ENCODE data around the gene CD200R1L. TPM values are rescaled to one million over a fixed set of nuclear protein-coding genes. Genes with fewer than 3 reads are reported as not detected.

CD200R1L gene
- total RNA-seq, 1 experiment from 2014 or later, result not detected

DNA sequence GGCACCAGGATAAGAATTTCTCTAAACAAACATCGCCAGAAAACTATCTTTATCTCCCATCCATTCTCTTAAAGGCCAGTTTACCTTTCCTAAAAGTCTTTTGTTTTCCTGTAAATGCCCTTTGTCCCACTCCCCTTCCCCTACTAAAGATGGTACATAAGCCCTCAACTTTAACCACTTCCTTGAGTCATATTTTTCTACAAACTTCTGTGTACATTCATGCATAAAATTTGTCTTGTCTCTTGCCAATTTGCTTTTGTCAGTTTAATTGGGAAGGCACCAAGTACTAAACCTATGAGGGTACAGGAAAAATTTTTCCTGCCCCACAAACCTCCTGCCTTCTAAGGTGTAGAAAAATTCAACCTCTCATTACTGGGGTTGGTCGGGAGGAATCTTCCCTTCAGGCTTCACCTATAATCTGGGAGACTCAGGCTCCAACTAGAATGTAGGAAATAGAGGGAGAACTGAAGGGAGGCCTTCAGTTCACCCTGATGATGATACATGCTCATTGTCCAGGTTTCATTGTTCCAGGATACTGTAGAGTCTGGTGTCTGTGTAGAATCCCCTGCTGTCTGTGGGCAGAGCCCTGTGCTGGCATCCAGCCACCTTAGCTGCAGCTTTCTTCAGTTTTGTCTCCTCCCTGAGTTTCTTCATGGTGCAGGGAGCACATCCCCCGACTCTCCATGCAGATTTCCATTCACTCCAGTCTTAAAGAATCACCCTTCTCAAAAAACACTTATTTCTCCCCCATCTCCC, 53.2 kb downstream of the CD200R1L start:
- no peaks in the 10 kb centered on the region for H3K9me3 ChIP-seq (replicated peaks)
- no peak for DNase-seq (ENCODE audit: low read depth in 1 of 2, low spot score in 2 of 2)
- no peak overlapping the region for H3K4me3 ChIP-seq
- H3K36me3 ChIP-seq, result no peaks in the 10 kb centered on the region
- no peaks in the 10 kb centered on the region for H3K4me1 ChIP-seq (replicated peaks)
- H3K27me3 ChIP-seq (replicated peaks), result no peaks in the 10 kb centered on the region
- H3K27ac ChIP-seq, result no peak overlapping the region

DNA sequence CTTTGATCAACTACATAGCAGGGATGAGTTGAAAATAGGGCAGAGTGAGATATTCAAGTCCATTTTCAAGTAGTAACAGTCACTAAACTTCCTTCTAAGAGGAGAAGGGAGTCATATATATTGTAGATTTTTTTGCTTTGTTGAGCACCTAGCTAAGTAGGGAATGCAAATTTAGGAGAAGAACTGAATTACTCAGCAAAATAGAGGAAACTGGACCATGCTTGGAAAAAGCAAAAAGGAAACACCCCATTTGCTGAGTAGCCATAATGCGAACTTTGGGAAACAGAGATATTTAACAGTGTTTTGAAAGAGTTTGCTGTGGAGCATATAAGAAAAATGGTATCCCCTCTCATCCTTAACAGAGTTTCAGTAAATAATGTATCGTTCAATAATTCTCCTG, 54.9 kb downstream of the CD200R1L start:
- Histone ChIP-seq H3K27ac (no peak overlapping the region), H3K4me3 (no peak overlapping the region), H3K9me3 (replicated peaks) (no peaks in the 10 kb centered on the region), H3K4me1 (replicated peaks) (no peaks in the 10 kb centered on the region), H3K36me3 (no peaks in the 10 kb centered on the region), H3K27me3 (replicated peaks) (no peaks in the 10 kb centered on the region)
- DNase-seq (ENCODE audit: low read depth in 1 of 2, low spot score in 2 of 2), result no peak

DNA sequence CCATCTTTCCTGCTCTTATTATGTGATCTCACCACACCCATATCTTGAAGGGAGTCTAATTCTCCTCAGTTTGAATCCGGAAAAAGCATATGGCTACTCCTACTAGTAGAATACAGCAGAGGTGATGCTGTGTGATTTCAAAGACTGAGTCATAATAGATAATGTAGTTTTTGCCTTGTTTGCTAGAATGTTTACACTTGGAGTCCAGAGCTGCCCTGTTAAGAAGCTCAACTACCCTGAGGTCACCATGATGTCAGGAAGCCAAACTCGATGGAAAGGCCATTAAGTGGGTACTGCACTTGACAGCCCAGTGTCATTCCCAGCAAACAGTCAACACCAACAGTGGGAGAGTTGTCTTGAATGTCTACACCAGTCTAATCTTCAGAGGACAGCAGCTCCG, 56.9 kb downstream of the CD200R1L start:
- Histone ChIP-seq H3K36me3 (no peaks in the 10 kb centered on the region), H3K4me1 (replicated peaks) (no peaks in the 10 kb centered on the region), H3K9me3 (replicated peaks) (no peaks in the 10 kb centered on the region), H3K27me3 (replicated peaks) (no peaks in the 10 kb centered on the region), H3K4me3 (no peak overlapping the region), H3K27ac (no peak overlapping the region)
- DNase-seq (ENCODE audit: low read depth in 1 of 2, low spot score in 2 of 2), result no peak

DNA sequence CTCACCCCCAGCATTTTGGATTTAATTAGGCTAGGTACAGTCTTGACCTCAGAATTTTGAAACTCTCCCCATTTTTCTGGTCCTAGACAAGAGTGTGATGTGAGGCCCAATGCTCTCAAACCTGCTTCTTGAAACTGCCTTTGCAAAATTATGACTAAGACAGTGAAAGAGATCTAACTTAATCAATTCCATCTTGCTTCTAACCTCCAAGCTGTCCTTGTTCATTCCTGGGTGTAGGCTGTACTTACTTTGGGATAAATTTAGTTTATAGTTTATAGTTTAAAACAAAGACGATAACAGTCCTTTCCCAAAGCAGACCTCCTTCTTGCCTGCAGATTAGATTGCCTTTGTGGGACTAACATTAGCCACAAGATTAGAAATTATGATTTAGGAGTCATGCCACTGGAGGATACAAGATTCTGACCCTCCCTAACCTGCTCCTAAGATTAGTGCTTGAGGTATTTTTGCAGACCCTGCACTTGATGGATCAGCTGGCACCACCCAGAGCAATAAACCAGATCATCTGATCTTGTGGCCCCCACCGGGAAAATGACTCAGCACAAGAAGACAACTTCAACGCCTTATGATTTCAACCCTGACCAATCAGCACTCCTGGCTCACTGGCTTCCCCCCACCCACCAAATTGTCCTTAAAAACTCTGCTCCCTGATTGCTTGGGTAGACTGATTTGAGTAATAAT, 59.6 kb downstream of the CD200R1L start:
- no peaks in the 10 kb centered on the region for H3K27me3 ChIP-seq (replicated peaks)
- no peak for DNase-seq (ENCODE audit: low read depth in 1 of 2, low spot score in 2 of 2)
- H3K4me1 ChIP-seq (replicated peaks), result no peaks in the 10 kb centered on the region
- H3K36me3 ChIP-seq, result no peaks in the 10 kb centered on the region
- H3K27ac ChIP-seq, result no peak overlapping the region
- no peak overlapping the region for H3K4me3 ChIP-seq
- no peaks in the 10 kb centered on the region for H3K9me3 ChIP-seq (replicated peaks)

DNA sequence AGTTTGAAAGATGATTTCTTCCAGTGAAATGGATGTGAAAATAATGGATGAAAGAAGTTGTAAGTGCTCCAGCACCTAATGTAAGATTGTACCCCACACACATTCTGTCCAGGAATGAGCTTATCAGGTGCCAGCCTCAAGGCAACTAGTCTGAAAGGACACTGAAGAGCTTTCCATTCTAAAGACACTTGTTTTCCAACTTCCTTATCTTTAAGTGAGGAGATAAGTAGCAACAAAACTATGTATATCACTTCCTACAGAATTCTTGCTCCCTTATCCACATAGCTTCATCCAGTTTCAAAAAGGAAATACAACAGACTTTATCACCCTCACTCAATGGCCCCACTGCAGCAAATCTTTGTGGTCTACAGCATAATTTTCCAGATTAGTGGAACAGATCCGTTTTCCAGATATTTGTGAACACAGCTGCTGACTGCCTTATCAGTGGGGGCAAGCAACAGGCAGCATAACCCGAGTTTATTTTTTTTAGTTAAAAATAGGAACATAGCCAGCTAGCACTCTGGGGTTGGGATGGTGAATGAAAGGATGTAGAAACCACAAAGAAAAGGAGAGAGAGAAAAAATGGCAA, 60.6 kb downstream of the CD200R1L start:
- Histone ChIP-seq H3K4me1 (replicated peaks) (no peaks in the 10 kb centered on the region), H3K9me3 (replicated peaks) (no peaks in the 10 kb centered on the region), H3K27ac (no peak overlapping the region), H3K36me3 (no peaks in the 10 kb centered on the region), H3K27me3 (replicated peaks) (no peaks in the 10 kb centered on the region), H3K4me3 (no peak overlapping the region)
- no peak for DNase-seq (ENCODE audit: low read depth in 1 of 2, low spot score in 2 of 2)

DNA sequence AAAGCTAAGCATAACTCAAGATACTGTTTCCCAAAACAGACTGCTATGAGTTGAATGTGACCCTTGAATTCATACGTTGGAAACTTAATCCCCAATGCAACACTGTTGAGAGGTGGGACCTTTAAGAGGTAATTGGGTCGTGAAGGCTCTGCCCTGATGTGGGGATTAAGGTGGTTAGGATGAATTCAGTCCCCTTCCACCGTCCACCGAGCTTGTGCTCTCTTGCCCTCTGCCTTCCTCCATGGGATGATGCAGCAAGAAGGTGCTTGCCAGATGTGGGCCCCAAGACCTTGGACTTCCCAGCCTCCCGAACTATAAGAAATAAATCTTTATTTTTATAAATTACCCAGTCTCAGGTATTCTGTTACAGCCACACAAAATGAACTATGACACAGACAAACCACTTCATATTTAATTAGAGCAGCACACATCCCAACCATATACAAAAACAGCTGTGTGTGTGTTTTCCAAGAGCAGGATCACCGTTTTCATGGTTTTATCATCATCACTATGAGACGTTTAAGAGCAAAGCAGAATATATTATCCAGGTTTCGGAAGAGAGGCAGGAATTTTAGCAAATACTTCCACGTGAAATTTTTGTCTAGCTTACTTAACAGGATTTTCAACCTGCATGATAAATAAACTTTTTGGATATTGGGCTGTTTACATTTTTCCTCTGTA, 61.2 kb downstream of the CD200R1L start:
- no peaks in the 10 kb centered on the region for H3K4me1 ChIP-seq (replicated peaks)
- no peak for DNase-seq (ENCODE audit: low read depth in 1 of 2, low spot score in 2 of 2)
- H3K27ac ChIP-seq, result no peak overlapping the region
- no peak overlapping the region for H3K4me3 ChIP-seq
- no peaks in the 10 kb centered on the region for H3K36me3 ChIP-seq
- H3K9me3 ChIP-seq (replicated peaks), result no peaks in the 10 kb centered on the region
- H3K27me3 ChIP-seq (replicated peaks), result no peaks in the 10 kb centered on the region

DNA sequence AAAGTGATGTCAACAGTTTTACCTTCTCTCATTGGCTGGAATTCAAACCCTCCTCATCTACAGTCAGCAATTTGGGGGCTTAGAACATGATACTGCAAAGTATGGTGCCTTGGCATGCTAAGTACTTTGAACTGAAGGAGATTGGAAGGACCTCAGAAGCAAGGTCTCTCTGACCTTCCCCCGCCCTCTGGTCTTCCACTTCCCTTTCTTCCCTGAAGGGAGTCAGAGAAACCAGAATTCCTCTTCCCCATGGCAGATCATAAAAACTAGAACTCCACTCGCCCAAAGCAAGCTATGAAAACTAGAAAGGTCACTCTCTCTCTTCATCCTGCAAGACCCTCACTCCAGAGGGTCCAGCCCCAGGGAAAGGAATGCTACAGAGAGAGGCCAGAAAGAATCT, 64.2 kb downstream of the CD200R1L start:
- Histone ChIP-seq H3K4me1 (replicated peaks) (no peaks in the 10 kb centered on the region), H3K27ac (no peak overlapping the region), H3K36me3 (no peaks in the 10 kb centered on the region), H3K9me3 (replicated peaks) (no peaks in the 10 kb centered on the region), H3K4me3 (no peak overlapping the region), H3K27me3 (replicated peaks) (no peaks in the 10 kb centered on the region)
- no peak for DNase-seq (ENCODE audit: low read depth in 1 of 2, low spot score in 2 of 2)

DNA sequence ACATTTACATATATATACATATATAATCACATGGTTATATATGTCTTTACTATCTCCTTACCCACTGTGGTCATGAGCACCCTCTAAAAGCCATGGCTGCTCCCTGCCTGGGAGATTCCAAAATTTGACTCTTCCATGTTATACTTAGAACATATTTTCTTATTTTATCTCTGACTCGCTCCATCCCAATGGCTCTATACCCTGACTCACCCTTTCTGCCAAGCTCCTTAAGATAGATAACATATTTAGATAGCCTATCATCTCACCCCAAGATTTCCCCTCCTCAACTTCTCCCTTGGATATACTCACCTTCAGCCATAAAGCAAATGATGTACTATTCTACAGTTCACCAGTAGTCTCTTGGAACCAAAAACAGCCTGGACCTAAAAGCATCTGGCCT, 65.1 kb downstream of the CD200R1L start:
- DNase-seq (ENCODE audit: low read depth in 1 of 2, low spot score in 2 of 2), result no peak

DNA sequence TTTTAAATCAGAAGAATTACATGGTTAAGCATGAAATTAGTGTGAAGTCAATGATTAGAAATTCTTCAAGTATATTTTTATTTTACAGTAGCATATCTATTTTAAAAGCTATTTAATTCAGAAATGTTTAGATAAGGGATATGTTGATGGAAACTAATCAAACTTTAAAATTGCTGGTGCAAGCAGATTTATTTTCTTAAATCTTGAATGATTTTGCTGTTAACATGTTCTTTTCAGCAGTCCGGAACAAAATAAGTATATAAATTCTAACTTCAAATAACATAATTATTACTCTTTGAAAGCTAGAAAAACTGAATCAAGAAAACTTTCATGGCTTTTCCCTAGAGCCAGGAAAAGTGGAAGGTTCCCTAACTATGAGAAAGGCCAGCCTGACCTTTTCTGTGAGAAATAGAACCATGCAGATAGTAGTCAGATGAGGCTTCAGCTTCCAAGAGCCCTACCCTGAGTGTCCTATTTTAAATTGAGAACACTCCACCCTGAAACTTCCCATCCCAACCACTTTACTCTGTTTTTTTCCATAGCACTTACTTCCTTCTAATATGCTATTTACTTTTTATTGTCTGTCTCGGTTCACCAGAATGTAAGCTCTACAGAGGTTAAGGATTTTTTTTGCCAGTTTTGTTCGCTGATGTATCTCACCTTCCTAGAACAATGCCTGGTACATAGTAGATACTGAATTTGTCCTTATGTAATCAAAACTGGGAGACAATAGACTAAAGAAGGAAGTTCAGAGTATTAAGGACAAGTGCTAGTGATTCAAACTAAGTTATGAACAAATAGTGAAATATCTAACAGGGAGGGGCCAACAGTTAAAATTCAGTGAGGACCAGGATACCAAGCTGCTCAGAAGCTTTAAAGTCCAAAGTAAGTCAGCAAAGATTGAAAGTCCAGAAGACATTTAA, 66.8 kb downstream of the CD200R1L start:
- Histone ChIP-seq H3K36me3 (no peaks in the 10 kb centered on the region), H3K27me3 (replicated peaks) (no peaks in the 10 kb centered on the region), H3K27ac (no peak overlapping the region), H3K4me3 (no peak overlapping the region), H3K9me3 (replicated peaks) (no peaks in the 10 kb centered on the region), H3K4me1 (replicated peaks) (no peaks in the 10 kb centered on the region)
- DNase-seq (ENCODE audit: low read depth in 1 of 2, low spot score in 2 of 2), result no peak

More for the DNA sequence above, 65.1 kb downstream of the CD200R1L start:
- Histone ChIP-seq H3K27me3 (replicated peaks) (no peaks in the 10 kb centered on the region), H3K36me3 (no peaks in the 10 kb centered on the region), H3K27ac (no peak overlapping the region), H3K4me1 (replicated peaks) (no peaks in the 10 kb centered on the region), H3K4me3 (no peak overlapping the region), H3K9me3 (replicated peaks) (no peaks in the 10 kb centered on the region)

DNA sequence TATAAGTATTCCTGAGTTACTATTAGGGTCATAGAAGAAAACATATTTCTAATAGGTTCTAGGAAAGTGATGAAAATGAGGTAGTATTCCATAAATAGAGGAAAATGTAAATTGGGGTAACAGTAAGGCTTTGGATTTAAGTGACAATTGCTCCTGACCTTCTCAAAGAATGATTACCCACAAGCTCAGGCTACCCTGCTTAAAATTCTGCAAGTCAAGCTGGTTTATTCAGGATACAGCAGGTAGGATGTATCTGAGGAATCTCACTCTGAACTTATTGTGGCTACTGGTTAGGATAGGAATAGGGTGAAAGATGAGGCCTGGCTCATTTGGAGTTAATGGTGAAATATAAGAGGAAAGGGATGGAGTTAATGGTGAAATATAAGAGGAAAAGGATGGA, 67.7 kb downstream of the CD200R1L start:
- DNase-seq (ENCODE audit: low read depth in 1 of 2, low spot score in 2 of 2), result no peak
- H3K36me3 ChIP-seq, result no peaks in the 10 kb centered on the region
- no peaks in the 10 kb centered on the region for H3K27me3 ChIP-seq (replicated peaks)
- H3K27ac ChIP-seq, result no peak overlapping the region
- H3K4me1 ChIP-seq (replicated peaks), result no peaks in the 10 kb centered on the region
- no peak overlapping the region for H3K4me3 ChIP-seq
- H3K9me3 ChIP-seq (replicated peaks), result no peaks in the 10 kb centered on the region

DNA sequence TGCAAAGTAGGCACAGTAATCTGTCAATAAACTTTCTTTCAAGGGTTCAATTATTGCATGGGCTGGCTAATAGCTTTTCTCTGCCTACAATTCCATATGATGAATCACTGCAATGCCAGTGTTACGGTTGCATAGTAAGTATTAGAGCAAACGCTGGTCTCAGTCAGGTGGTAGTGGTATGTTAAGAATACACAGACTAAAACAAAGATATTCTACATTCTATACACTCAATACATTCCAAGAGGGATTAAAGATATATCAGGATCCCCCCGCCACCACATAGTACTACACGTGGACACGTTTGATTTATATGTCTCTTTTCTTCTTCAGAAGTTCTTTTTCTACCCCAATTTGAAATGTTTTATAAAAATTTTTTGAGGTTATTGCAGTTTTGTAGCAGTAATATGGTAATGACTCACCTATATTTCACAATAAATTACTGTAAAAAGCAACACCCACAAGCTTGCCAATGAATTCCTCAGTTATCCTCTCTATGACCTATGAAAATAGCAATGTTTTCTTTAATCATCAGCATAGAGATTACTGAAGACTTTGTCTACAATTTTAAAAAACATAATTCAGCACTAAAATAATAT, 68.2 kb downstream of the CD200R1L start:
- Histone ChIP-seq H3K27me3 (replicated peaks) (no peaks in the 10 kb centered on the region), H3K4me1 (replicated peaks) (no peaks in the 10 kb centered on the region)
- DNase-seq (ENCODE audit: low read depth in 1 of 2, low spot score in 2 of 2), result no peak

DNA sequence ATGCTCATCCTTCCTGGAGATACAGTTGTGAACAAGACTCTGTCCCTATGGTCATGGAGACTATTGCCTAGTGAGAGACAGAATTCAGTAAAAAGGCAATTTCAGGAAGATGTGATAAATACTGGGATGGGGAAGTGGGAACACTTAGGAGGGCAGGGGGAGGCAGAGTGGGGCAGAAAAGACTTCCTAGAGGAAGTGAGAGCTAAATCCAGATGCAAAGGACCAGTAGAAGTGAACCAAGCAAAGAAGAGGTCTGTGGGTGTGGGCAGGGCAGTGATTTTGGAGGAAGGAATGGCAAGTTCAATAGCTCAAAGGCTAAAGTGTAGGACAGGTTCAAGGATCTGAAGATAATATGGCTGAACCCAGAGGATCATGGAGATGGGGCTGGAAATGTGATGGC, 68.9 kb downstream of the CD200R1L start:
- no peaks in the 10 kb centered on the region for H3K27me3 ChIP-seq (replicated peaks)
- no peaks in the 10 kb centered on the region for H3K36me3 ChIP-seq
- H3K9me3 ChIP-seq (replicated peaks), result no peaks in the 10 kb centered on the region
- no peak overlapping the region for H3K4me3 ChIP-seq
- no peak overlapping the region for H3K27ac ChIP-seq
- DNase-seq (ENCODE audit: low read depth in 1 of 2, low spot score in 2 of 2), result no peak
- no peaks in the 10 kb centered on the region for H3K4me1 ChIP-seq (replicated peaks)

More for the DNA sequence above, 68.2 kb downstream of the CD200R1L start:
- H3K4me3 ChIP-seq, result no peak overlapping the region
- H3K36me3 ChIP-seq, result no peaks in the 10 kb centered on the region
- no peaks in the 10 kb centered on the region for H3K9me3 ChIP-seq (replicated peaks)
- no peak overlapping the region for H3K27ac ChIP-seq

DNA sequence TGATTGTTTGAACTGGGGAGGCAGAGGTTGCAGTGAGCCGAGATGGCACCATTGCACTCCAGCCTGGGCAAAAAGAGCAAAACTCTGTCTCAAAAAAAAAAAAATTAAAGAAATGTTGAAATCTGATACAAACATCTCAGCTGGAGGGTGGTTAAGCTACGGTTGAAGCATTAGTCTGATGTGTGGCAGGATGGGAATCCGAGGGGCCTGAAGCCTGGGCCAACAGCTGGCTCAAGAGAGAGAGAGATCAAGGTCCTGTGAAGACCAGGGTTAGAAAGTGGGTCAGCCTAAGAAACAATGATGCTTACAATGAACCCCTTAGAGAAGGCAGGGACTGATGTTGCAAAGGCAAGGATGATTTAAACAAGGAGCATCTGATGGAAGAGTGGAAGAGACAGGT, 69.8 kb downstream of the CD200R1L start:
- H3K4me1 ChIP-seq (replicated peaks), result no peaks in the 10 kb centered on the region
- no peaks in the 10 kb centered on the region for H3K36me3 ChIP-seq
- H3K4me3 ChIP-seq, result no peak overlapping the region
- H3K27me3 ChIP-seq (replicated peaks), result no peaks in the 10 kb centered on the region
- no peak overlapping the region for H3K27ac ChIP-seq
- H3K9me3 ChIP-seq (replicated peaks), result no peaks in the 10 kb centered on the region
- DNase-seq (ENCODE audit: low read depth in 1 of 2, low spot score in 2 of 2), result no peak
